G401.6 (cell line): ENCODE data around the gene DHRS4L2.
A peak's percentile ranks its signal among the peaks of the same experiment; 100 is the strongest.
"Not testable (repeated sequence)": the region's sequence is repeated elsewhere in the genome, so short reads cannot be mapped to it uniquely, and the experiment has no call there.

Experiments used
- FAIRE-seq: peaks from 2 replicates; lab custom pipeline; 2012; peaks lifted over from hg19 to GRCh38; lab: Jason Lieb, UNC

The DHRS4L2 gene

DNA sequence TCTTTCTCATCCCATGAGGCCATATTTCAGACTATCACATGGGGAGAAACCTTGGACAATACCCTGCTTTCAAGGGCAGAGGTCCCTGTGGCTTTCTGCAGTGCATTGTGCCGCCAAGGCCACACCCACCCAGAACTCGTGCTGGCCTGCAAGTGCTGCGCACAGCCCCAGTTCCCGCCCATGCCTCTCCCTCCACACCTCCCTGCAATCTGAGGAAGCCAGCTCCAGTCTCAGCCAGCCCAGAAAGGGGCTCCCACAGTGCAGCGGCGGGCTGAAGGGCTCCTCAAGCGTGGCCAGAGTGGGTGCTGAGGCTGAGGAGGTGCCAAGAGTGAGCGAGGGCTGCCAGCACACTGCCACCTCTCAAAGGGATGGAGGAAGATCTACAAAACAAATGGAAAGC lies 15.6 kb upstream of the DHRS4L2 start:
- not testable (repeated sequence) for FAIRE-seq

DNA sequence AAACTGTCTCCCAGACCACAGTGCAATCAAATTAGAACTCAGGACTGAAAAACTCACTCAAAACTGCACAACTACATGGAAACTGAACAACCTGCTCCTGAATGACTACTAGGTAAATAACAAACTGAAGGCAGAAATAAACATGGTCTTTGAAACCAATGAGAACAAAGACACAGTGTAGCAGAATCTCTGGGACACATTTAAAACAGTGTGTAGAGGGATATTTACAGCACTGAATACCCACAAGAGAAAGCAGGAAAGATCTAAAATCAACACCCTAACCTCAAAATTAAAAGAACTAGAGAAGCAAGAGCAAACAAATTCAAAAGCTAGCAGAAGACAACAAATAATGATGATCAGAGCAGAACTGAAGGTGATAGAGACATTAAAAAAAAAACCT lies 14.7 kb upstream of the DHRS4L2 start:
- FAIRE-seq: not testable (repeated sequence)

DNA sequence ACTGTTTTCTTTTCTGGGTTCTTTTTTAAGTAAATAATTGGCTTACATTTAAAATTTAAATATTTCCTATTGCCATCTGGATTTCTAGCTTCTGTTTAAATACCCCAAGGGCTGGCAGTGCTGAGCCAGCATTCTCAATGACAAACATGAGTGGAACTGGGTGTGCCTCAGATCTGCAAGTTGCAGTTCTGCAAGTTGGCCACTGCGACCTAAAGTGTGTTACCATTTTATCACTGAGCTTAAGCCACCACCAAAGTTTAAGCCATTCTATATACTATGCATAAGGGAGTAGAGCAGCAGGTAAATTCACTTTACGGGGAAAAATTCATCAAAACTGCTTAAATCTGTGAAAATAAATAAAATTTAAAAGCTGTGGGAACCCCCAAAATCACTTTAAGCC lies 11.5 kb upstream of the DHRS4L2 start:
- FAIRE-seq: not testable (repeated sequence)

DNA sequence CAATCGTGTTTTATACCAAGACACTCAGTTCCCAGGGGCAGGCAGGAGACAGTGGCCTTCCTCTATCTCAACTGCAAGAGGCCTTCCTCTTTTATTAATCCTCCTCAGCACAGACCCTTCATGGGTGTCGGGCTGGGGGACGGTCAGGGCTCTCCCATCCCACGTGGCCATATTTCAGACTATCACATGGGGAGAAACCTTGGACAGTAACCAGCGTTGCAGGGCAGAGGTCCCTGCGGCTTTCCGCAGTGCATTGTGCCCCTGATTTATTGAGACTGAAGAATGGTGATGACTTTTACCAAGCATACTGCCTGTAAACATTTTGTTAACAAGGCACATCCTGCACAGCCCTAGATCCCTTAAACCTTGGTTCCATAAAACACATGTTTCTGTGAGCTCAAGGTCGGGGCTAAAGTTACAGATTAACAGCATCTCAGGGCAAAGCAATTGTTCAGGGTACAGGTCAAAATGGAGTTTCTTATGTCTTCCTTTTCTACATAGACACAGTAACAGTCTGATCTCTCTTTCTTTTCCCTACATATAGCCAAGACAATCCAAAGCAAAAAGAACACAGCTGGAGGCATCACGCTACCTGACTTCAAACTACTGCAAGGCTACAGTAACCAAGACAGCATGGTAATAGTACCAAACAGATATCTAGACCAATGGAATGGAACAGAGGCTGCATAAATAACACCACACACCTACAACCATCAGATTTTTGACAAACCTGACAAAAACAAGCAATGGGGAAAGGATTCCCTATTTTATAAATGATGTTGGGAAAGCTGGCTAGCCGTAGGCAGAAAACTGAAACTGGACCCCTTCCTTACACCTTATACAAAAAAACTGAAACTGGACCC lies 6.5 kb upstream of the DHRS4L2 start:
- FAIRE-seq: not testable (repeated sequence)

DNA sequence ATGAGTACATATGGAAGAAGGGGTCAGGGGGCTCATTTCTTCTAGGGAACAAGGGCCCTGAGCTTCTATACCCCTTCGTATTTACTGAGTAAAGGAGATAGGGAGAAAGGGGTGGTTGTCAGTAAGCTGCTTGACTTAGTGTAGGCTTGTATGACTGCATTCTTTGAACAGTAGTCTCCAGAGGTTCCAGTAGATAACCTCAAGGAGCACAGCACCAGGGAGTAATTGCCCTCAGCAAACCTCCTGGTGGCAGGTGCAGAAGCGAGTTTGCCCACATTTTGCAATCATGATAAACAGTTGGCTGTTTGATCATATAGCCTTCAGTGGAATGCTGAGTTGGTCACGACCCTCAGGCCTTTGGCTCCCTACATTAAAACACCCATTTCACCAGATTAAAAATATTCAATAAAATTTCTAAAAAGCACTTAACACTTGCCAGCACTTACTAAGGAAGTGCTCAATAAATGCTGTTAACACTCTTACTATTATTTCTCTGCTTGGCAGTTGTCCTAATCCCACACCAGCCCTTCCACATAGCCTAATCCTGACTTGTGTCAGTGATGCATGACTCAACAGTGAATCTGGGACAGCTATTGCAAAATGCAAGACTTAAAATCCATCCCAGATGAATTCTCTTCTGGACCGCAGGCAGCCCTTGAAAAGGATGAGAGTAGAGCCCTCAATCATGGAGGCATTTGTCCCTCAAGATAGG lies 3.7 kb upstream of the DHRS4L2 start:
- no peak for FAIRE-seq

DNA sequence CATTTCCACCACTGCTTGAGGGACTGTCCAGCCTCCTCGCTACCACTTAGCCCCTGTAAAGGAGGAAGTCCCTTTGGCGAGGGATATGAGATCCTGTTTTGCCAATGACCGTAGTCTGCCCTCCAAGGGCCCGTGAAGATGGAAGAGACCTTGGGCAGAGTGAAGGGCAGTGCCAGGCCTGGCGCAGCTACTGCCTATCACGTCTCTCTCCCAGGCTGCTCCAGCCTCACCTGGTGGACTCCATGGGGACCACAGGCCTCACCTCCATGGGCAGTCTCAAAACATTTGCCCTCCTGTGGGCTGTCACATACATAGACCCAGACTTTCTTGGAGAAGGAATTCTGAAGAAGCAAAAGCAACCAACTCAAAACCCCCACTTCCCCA lies 514 bp upstream of the DHRS4L2 start:
- FAIRE-seq: not testable (repeated sequence)

DNA sequence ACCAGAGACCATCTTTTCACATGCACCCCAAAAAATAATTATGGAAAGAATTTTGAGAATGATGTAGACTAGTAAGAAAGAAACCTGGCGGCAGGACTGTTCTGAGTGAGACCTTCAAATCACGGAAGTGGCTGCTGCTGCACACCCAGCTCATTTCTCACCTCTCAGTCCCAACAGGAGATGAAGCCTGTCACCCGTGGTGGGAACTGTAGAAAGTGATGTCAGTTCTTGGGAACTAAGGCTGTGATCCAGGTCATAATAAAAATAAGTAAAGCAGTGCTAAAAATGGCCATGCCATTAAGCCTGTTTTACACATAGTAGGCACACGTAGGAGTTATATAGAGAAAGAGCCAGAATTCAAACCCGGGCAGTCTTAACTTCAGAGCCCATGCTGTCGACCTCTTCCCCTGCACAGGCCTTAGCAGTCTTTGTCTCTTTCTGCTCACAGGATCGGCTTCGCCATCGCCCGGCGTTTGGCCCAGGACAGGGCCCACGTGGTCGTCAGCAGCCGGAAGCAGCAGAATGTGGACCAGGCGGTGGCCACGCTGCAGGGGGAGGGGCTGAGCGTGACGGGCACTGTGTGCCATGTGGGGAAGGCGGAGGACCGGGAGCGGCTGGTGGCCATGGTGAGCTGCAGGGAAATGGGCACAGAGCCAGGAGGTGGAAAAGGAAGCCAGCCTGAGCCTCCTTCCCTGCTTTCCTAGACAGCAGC lies 1.2 kb downstream of the DHRS4L2 start:
- FAIRE-seq: not testable (repeated sequence)

DNA sequence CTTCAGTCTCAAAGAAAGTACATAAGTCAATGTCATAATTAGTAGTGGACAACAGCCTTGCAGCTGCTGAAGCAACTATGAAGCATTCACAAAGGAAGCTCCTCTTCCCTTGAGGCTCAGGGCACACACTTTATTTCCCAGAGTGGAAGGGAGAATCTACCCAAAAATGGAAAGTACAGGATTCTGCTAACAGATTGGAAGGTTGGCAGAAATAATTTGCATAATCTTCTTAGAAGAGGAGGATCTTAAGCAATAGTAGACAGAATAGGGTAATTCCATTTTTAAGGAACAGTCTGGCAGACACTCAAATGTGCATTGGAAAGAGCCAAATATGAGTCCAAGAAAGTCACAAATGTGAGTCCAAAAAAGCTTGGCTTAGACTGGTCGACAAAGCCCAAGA lies 2.2 kb downstream of the DHRS4L2 start:
- not testable (repeated sequence) for FAIRE-seq

DNA sequence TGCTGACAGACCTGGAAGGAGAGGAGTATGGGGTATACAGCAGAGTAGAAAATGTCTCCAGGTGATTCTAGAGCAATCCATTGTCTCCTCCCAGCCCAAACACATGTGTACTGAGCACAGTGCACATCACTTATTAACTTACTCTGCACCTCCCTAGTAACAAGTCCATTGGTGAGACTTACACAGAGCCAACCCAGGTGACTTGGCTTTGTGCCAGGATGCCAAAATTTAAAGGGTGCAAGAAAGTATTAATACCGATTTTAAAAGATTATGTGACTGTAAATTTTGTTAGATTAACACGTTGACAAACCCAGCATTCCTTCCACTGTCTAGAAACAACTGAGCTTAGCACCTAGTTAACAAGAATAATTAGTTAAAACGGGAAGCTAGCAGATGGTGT lies 4.3 kb downstream of the DHRS4L2 start:
- FAIRE-seq: not testable (repeated sequence)

DNA sequence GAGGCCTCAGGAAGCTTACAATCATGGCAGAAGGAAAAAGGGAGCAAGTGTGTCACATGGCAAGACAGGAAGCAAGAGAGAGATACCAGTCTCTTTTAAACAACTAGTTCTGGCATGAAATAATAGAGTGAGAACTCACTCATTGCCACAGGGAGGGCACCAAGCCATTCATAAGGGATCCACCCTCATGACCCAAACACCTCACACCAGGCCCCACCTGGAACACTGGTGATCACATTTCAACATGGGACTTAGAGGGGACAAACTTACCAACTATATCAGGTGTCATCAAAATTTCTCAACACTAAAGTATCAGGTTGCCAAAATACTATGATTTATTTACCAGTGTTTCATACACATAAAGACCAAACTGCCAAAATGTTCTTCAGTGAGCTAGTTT lies 7.3 kb downstream of the DHRS4L2 start:
- FAIRE-seq: not testable (repeated sequence)

DNA sequence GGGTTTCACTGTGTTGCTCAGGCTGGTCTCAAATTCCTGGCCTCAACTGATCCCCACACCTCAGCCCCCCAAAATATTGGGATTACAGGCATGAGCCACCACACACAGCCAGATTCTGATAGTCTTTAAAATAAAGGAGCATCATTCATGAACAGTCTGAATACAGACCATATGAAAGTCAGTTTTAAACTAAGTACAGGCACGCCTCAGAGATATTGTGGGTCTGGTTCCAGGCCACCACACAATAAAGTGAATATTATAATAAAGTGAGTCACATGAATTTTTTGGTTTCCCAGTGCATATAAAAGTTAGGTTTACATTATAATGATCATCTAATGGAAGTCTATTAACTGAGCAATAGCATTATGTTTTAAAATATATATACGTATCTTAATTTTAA lies 8.1 kb downstream of the DHRS4L2 start:
- not testable (repeated sequence) for FAIRE-seq

DNA sequence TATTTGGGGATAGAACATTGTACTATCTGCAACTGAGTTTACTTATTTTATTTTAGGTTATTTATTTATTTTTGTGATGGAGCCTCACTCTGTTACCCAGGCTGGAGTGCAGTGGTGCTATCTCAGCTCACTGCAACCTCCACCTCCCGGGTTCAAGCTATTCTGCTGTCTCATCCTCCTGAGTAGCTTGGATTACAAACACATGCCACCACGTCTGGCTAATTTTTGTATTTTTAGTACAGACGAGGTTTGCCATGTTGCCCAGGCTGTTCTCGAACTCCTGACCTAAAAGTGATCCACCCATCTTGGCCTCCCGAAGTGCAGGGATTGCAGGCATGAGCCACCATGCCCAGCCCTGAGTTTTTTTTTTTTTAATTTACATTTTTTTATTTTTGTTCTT lies 10.9 kb downstream of the DHRS4L2 start:
- FAIRE-seq: not testable (repeated sequence)

DNA sequence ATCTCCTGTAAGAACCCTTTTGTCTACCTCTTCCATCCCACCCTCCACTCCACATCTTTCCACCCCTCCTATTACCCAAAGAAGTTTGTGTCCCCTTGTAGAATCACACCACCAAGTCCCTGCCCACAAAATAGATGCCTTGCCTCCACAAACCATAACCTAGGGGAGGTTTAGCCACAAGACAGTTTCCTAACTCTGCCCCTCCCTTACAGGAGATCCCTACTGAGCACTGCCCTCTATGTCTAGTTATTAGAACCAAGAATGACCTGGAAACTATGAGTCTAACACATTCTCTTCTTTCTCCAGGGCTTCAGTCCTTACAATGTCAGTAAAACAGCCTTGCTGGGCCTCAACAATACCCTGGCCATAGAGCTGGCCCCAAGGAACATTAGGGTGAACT lies 12.3 kb downstream of the DHRS4L2 start:
- not testable (repeated sequence) for FAIRE-seq

DNA sequence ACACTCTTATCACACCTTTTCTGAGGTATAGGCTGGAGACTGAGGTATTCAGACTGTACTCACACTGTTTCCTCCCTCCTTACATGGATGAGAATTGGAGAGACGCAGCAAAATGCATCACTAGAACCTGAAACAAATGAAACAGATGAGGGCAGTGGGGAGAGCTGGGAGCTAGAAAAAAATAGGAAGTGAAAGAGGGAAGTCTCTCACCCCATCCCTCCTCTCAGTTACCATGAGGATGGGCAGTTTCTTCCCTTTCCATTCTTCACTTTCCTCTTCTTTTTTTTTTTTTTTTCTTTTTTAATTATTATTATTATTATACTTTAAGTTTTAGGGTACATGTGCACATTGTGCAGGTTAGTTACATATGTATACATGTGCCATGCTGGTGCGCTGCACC lies 12.9 kb downstream of the DHRS4L2 start:
- not testable (repeated sequence) for FAIRE-seq

DNA sequence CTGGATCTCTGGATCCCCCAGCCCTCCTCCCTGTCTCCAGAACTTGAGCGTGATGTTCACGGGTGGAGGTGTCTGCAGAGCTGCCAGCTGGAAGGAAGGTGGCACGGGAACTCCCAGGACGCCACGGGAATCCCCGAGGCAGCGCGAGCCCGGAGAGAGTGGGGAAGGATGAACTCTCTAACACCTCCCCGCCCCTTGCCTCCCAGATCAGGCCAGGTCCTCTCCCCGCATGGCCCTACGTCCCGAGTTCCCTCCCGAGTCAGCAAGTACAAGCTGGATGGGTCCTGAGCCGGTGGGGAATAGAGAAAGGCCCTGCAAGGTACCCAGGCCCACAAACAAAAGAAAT lies 17.7 kb downstream of the DHRS4L2 start:
- not testable (repeated sequence) for FAIRE-seq

DNA sequence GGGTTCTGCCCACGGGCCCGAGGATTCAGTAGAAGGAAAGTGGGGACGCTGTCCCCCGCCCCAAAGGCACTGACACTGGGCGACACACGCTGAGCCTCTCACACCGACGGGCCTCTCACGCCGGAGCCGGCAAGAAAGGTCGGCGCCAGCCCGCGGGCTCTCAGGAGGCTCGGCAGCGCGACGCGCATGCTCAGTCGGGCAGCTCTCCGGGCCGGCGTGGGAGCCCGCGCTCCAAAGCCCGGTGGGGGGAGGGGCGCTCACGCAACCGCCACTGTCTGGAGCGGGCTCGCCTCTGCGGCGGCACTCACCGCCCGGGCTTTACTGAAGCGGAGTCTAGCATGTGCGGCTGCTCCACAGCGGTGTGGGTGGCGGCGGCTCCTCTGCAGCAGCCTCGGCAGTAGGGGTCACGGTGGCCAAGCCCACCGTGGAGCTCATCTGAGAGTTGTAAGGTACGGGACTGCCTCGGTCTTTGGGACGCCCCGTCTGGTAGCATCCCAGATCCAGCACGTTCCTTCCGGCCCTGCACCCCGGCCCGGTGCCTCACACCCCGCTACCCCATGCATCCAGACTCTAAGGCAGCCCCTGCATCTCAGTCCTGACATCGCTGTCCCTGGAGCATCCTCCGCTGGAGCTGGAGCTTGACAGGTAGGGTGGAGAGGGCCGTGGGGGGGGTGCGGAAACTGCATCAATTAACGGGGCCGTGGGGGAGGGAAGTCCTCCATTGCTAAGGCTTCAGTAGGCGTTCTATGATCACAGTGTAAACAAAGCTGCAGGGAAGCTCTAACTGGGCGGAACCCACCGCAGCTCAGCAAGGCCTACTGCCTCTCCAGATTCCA lies 18.3 kb downstream of the DHRS4L2 start:
- FAIRE-seq: not testable (repeated sequence)

DNA sequence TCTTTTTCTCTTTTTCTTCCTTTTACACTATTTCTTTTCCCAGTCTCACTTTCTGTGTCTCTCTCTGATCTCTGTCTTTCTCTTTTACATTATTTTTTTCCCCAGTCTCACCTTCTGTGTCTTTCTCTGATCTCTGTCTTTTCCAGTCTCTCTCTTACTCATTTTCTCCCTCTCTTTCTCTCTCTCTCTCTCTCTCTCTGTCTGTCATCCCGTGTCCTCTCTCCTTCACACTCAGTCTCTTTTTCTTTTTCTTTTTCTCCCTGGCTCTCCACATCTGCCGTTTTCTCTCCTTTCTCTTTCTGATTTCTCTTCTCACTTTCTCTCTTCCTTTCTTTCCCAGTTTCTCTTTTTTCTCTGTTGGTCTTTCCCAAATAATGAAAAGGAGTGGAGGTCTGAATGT lies 22.3 kb downstream of the DHRS4L2 start:
- FAIRE-seq: no peak

DNA sequence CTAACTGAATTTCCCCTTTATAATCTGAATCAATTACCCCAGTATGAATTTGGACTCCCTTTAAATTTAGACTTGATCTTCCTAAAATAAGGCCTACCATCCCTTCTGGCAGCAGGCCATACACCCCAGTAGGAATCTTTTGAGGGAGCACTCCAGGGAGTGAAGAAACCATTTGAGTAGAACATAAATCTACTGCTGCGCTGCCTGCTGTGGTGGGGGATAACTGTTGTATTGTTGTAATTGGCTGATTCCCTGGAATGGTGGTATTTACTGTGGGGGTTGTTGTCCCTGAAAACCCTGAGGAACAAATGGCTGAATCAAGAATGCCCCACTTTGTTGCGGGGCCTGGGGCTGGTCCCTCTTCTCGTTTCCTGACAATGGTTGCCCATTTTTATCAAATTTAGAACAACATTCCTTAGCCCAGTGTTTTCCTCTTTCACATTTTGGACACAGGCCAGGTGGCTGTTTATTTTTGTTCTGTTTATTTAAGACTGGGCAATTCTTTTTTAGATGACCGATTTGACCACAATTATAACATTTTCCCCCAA lies 24.1 kb downstream of the DHRS4L2 start:
- FAIRE-seq: not testable (repeated sequence)

DNA sequence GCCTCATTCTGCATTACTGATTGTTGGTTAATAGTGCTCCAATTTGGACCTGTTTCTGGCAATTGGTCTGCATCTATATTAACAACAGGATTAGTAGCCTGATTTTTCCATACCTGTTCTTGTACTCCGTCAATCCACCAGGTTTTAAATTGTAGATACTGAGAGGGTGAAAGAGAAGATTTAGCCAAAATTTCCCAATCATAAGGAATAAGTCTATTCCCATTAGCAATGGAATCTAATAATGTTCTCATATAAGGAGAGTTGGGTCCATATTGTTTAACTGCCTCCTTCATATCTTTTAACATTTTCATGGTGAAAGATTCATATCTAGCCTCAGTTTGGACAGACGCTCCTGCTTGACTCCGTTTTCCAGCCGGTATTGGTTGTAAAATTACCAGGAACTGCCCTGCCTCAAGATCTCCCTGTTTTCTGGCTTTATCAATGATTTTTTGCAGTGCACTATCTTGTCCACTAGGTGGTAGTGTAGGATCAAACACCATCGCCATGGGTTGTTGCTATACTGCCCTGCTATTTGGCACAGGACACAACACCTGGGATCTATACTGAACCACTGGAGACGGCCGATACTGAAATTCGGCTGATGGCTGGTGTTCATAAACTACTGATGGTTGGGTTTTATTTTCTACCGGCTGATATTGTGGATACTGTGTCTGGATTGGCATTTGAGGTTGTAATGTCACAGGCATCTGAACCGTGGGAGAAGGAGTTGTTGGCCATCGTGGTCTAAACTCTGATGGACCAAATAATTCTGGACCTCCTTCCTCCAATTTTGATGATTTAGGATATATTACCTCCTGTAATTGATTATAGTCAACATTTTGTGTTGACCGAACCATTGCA lies 25.2 kb downstream of the DHRS4L2 start:
- peak; percentile 68 for FAIRE-seq

DNA sequence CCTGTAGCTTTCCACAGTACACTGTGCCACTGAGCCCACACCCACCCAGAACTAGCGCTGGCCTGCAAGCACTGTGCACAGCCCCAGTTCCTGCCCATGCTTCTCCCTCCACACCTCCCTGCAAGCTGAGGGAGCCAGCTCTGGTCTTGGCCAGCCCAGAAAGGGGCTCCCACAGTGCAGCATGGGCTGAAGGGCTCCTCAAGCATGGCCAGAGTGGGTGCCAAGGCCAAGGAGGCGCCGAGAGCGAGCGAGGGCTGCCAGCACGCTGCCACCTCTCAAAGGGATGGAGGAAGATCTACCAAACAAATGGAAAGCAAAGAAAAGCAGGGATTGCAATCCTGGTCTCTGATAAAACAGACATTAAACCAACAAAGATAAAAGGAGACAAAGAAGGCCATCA lies 27.0 kb downstream of the DHRS4L2 start:
- FAIRE-seq: not testable (repeated sequence)

DNA sequence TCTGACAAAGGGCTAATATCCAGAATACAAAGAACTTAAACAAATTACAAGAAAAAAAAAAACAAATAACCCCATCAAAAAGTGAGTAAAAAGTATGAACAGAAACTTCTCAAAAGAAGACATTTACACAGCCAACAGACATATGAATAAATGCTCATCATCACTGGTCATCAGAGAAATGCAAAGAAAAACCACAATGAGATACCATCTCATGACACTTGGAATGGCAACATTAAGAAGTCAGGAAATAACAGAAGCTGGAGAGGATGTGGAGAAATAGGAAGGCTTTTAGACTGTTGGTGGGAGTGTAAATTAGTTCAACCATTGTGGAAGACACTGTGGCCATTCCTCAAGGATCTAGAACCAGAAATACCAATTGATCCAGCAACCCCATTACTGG lies 30.2 kb downstream of the DHRS4L2 start:
- not testable (repeated sequence) for FAIRE-seq
